ENCODE data around the gene SELENON.
A peak's percentile ranks its signal among the peaks of the same experiment; 100 is the strongest.

The SELENON gene

DNA sequence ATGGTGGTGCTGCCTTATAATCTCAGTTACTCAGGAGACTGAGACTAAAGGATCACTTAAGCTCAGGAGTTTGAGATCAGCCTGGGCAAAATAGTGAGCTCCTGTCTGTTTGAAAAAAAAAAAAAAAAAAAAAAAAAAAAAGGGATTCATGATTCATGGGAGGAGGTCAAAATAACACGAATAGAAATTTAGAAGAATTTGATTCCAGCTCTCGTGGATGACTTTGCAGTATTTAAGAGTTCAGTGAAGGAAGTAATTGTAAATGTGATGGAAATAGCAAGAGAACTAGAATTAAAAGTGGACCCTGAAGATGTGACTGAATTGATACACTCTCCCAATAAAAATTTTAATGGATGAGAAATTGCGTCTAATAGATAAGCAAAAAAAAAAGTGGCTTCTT lies 43.5 kb downstream of the SELENON start:
- Histone ChIP-seq H3K4me3 (ENCODE audit: low read length) (no peak overlapping the region), H3K36me3 (ENCODE audit: insufficient read depth, low read length) (no peaks in the 10 kb centered on the region)
- WGBS, result 74% methylated on average over 3 of the region's 3 CpGs

GRCh38 chr1:25844536-25845337 lies 44.7 kb downstream of the SELENON start:
- Histone ChIP-seq H3K9me3 (ENCODE audit: insufficient read depth, low read depth, low read length) (no peaks in the 10 kb centered on the region), H3K27me3 (ENCODE audit: insufficient read depth, low read length) (no peaks in the 10 kb centered on the region), H3K27ac (ENCODE audit: low read depth, low read length) (no peak overlapping the region), H3K4me1 (ENCODE audit: insufficient read depth, low read length) (no peaks in the 10 kb centered on the region), H3K4me3 (ENCODE audit: low read length) (no peak overlapping the region), H3K9ac (ENCODE audit: low read depth, low read length) (no peak overlapping the region), H3K36me3 (ENCODE audit: insufficient read depth, low read length) (no peaks in the 10 kb centered on the region)
- WGBS, result 92% methylated on average over 3 of the region's 3 CpGs

More for the DNA sequence above, 43.5 kb downstream of the SELENON start:
- H3K27me3 ChIP-seq (ENCODE audit: insufficient read depth, low read length), result no peaks in the 10 kb centered on the region
- H3K27ac ChIP-seq (ENCODE audit: low read depth, low read length), result no peak overlapping the region
- H3K9ac ChIP-seq (ENCODE audit: low read depth, low read length), result no peak overlapping the region
- no peaks in the 10 kb centered on the region for H3K9me3 ChIP-seq (ENCODE audit: insufficient read depth, low read depth, low read length)
- no peaks in the 10 kb centered on the region for H3K4me1 ChIP-seq (ENCODE audit: insufficient read depth, low read length)

GRCh38 chr1:25845664-25846063 lies 45.7 kb downstream of the SELENON start:
- Histone ChIP-seq H3K4me3 (ENCODE audit: low read length) (no peak overlapping the region), H3K27me3 (ENCODE audit: insufficient read depth, low read length) (no peaks in the 10 kb centered on the region), H3K9me3 (ENCODE audit: insufficient read depth, low read depth, low read length) (no peaks in the 10 kb centered on the region), H3K36me3 (ENCODE audit: insufficient read depth, low read length) (0 out of 2 replicates have a peak, but pooled peaks cover 2% of the 10 kb centered on the region), H3K4me1 (ENCODE audit: insufficient read depth, low read length) (no peaks in the 10 kb centered on the region), H3K9ac (ENCODE audit: low read depth, low read length) (no peak overlapping the region), H3K27ac (ENCODE audit: low read depth, low read length) (no peak overlapping the region)
- WGBS, result 86% methylated on average over 5 of the region's 5 CpGs

GRCh38 chr1:25847929-25848328 lies 47.9 kb downstream of the SELENON start:
- WGBS, result 82% methylated on average over 4 of the region's 4 CpGs
- Histone ChIP-seq H3K27me3 (ENCODE audit: insufficient read depth, low read length) (no peaks in the 10 kb centered on the region), H3K27ac (ENCODE audit: low read depth, low read length) (no peak overlapping the region), H3K9ac (ENCODE audit: low read depth, low read length) (no peak overlapping the region), H3K9me3 (ENCODE audit: insufficient read depth, low read depth, low read length) (no peaks in the 10 kb centered on the region), H3K4me3 (ENCODE audit: low read length) (no peak overlapping the region), H3K4me1 (ENCODE audit: insufficient read depth, low read length) (no peaks in the 10 kb centered on the region), H3K36me3 (ENCODE audit: insufficient read depth, low read length) (0 out of 2 replicates have a peak, but pooled peaks cover 2% of the 10 kb centered on the region)

GRCh38 chr1:25848531-25848930 lies 48.5 kb downstream of the SELENON start:
- no peaks in the 10 kb centered on the region for H3K27me3 ChIP-seq (ENCODE audit: insufficient read depth, low read length)

DNA sequence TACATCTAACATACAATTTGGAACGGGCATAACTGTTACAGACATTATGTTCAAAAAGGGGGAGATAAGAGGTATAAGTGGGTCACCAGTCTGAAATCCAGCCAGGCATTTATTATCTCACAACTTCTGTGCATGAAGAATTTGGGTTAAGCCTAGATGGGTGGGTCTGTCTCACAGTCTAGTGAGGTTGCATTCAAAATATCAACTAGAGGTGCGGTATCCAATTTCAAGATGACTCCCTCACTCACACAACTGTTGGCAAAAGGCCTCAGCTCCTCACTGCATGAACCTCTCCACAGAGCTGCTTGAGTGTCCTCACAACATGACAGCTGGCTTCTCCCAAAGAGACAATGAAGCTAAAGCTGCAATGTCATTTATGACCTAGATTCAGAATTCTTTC lies 54.6 kb downstream of the SELENON start:
- no peak overlapping the region for H3K4me3 ChIP-seq (ENCODE audit: low read length)

More at GRCh38 chr1:25848531-25848930, 48.5 kb downstream of the SELENON start:
- 48% methylated on average over 1 of the region's 1 CpG for WGBS
- Histone ChIP-seq H3K4me1 (ENCODE audit: insufficient read depth, low read length) (no peaks in the 10 kb centered on the region), H3K9me3 (ENCODE audit: insufficient read depth, low read depth, low read length) (no peaks in the 10 kb centered on the region), H3K36me3 (ENCODE audit: insufficient read depth, low read length) (0 out of 2 replicates have a peak, but pooled peaks cover 2% of the 10 kb centered on the region), H3K4me3 (ENCODE audit: low read length) (no peak overlapping the region), H3K27ac (ENCODE audit: low read depth, low read length) (peak overlapping the region; percentile 9; the same call in 1 of the 2 replicates), H3K9ac (ENCODE audit: low read depth, low read length) (no peak overlapping the region)

GRCh38 chr1:25856856-25857255 lies 56.9 kb downstream of the SELENON start:
- H3K27me3 ChIP-seq (ENCODE audit: insufficient read depth, low read length), result no peaks in the 10 kb centered on the region
- WGBS, result 90% methylated on average over 11 of the region's 11 CpGs
- H3K4me1 ChIP-seq (ENCODE audit: insufficient read depth, low read length), result peaks cover 9% of the 10 kb centered on the region; the same call in 1 of the 2 replicates
- H3K9ac ChIP-seq (ENCODE audit: low read depth, low read length), result no peak overlapping the region
- no peak overlapping the region for H3K27ac ChIP-seq (ENCODE audit: low read depth, low read length)
- H3K36me3 ChIP-seq (ENCODE audit: insufficient read depth, low read length), result no peaks in the 10 kb centered on the region
- H3K4me3 ChIP-seq (ENCODE audit: low read length), result no peak overlapping the region
- no peaks in the 10 kb centered on the region for H3K9me3 ChIP-seq (ENCODE audit: insufficient read depth, low read depth, low read length)

More for the DNA sequence above, 54.6 kb downstream of the SELENON start:
- H3K36me3 ChIP-seq (ENCODE audit: insufficient read depth, low read length), result 0 out of 2 replicates have a peak, but pooled peaks cover 2% of the 10 kb centered on the region
- WGBS, result 100% methylated on average over 2 of the region's 2 CpGs
- no peak overlapping the region for H3K27ac ChIP-seq (ENCODE audit: low read depth, low read length)
- no peaks in the 10 kb centered on the region for H3K27me3 ChIP-seq (ENCODE audit: insufficient read depth, low read length)
- no peak overlapping the region for H3K9ac ChIP-seq (ENCODE audit: low read depth, low read length)
- peaks cover 5% of the 10 kb centered on the region; the same call in 1 of the 2 replicates for H3K4me1 ChIP-seq (ENCODE audit: insufficient read depth, low read length)
- no peaks in the 10 kb centered on the region for H3K9me3 ChIP-seq (ENCODE audit: insufficient read depth, low read depth, low read length)

GRCh38 chr1:25858494-25858893 lies 58.5 kb downstream of the SELENON start:
- Histone ChIP-seq H3K27me3 (ENCODE audit: insufficient read depth, low read length) (no peaks in the 10 kb centered on the region), H3K27ac (ENCODE audit: low read depth, low read length) (no peak overlapping the region), H3K4me1 (ENCODE audit: insufficient read depth, low read length) (peaks cover 9% of the 10 kb centered on the region; the same call in 1 of the 2 replicates), H3K4me3 (ENCODE audit: low read length) (peak overlapping the region; percentile 88), H3K9me3 (ENCODE audit: insufficient read depth, low read depth, low read length) (no peaks in the 10 kb centered on the region), H3K36me3 (ENCODE audit: insufficient read depth, low read length) (no peaks in the 10 kb centered on the region; the same call in 1 of the 2 replicates), H3K9ac (ENCODE audit: low read depth, low read length) (peak overlapping the region; percentile 97)
- 31% methylated on average over 7 of the region's 7 CpGs for WGBS

DNA sequence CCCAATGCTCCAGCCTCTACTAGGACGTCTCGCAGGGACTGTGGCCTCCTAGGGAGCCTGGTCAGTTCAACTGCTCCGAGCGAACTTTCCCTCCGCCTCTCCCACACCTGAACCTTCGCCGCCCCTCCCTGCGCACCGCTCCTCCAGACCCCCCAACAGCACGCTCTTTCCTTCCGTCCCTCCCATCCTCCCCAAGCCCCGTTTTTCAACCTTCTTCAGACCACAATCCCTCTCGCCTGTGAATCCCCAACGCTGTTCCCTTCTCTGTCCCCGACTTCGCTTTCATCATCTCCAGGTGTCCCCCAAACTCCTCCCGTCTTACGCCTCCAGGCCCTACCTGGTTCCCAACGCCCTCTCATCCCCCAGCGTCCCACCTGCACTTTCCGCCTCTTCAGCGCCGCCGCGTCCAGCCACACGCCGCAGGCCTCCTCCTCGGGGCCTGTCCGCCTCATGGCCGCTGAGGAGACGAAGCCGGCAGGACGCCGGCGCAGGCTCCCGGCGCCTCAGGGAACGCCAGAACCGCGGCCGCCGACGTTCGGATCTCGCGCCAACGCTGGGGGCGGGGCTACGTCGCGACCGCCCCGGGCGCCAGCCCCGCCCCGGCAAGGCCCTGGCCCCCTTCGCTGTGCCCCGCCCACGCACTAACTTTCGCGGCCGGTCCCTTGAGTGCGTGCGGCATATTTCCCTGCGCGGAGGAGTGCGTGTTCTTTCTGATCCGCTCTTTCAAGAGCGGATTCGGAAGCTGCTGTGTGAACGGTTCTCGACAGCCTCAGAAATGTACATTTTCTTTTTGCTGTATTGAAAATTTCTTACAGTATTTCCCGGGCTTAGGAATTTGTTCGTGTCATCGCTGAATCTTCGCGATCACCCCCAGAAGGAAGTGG lies 59.2 kb downstream of the SELENON start, which contains the start of gene AUNIP:
AUNIP (minus strand) TSS at position 552 of the 884 bp plus-strand sequence; CDS start at position 452, 100 bp downstream.
- Histone ChIP-seq H3K4me1 (ENCODE audit: insufficient read depth, low read length) (peaks cover 9% of the 10 kb centered on the region; the same call in 1 of the 2 replicates), H3K9me3 (ENCODE audit: insufficient read depth, low read depth, low read length) (no peaks in the 10 kb centered on the region), H3K4me3 (ENCODE audit: low read length) (peak within 1 kb of the TSS; percentile 88), H3K9ac (ENCODE audit: low read depth, low read length) (peak within 1 kb of the TSS; percentile 97), H3K27me3 (ENCODE audit: insufficient read depth, low read length) (no peaks in the 10 kb centered on the region), H3K36me3 (ENCODE audit: insufficient read depth, low read length) (no peaks in the 10 kb centered on the region; the same call in 1 of the 2 replicates), H3K27ac (ENCODE audit: low read depth, low read length) (peak within 1 kb of the TSS; percentile 76)
- WGBS, result under 1% methylated on average over 77 of the region's 77 CpGs

DNA sequence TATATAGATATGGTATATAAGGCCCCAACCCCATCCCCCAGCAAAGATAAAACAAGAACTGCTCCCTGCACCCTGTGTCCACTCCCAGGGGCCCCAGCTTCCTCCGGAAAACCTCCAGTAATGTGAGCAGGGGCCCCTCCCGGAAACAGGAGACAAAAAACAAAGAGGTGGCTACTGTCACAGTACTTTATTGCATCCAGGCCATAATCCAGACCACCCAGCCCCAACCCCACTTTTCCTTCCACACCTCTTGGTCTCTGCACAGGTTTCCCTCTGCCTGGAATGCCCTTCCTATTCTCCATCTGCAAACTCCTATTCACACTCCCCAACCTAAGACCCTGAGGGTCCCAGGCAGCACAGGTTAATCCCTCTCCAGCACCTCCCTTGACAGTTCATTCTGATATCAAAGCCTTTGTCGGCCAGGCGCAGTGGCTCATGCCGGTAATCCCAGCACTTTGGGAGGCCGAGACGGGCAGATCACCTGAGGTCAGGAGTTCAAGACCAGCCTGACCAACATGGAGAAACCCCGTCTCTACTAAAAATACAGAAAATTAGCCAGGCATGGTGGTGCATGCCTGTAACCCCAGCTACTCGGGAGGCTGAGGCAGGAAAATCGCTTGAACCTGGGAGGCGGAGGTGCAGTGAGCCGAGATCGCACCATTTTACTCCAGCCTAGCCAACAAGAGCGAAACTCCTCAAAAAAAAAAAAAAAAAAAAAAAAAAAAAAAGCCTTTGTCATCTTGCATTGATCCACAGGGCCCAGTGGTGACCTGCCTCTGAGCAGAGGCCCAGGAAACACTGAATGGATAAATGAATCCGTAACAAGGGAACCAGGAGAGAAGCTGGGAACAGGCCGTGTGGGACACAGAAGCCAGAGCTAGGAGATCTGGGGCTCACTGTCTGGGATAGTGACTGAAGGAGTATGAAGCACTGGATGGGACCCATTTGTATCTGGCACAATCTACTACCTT lies 61.6 kb downstream of the SELENON start:
- Histone ChIP-seq H3K4me3 (ENCODE audit: low read length) (no peak overlapping the region), H3K9ac (ENCODE audit: low read depth, low read length) (no peak overlapping the region)

More for the DNA sequence above, 61.6 kb downstream of the SELENON start:
- H3K9me3 ChIP-seq (ENCODE audit: insufficient read depth, low read depth, low read length), result no peaks in the 10 kb centered on the region
- H3K36me3 ChIP-seq (ENCODE audit: insufficient read depth, low read length), result no peaks in the 10 kb centered on the region; the same call in 1 of the 2 replicates
- H3K27me3 ChIP-seq (ENCODE audit: insufficient read depth, low read length), result no peaks in the 10 kb centered on the region
- 89% methylated on average over 16 of the region's 16 CpGs for WGBS
- peaks cover 9% of the 10 kb centered on the region; the same call in 1 of the 2 replicates for H3K4me1 ChIP-seq (ENCODE audit: insufficient read depth, low read length)
- H3K27ac ChIP-seq (ENCODE audit: low read depth, low read length), result no peak overlapping the region
